NCI-H187 treated with DMSO at 0.1 percent for 48 hours (cell line): ENCODE results near the gene CATSPERZ.

Experiments
- DNase-seq: peaks from one replicate; lab custom pipeline; 2025; lab: John Stamatoyannopoulos, UW

The CATSPERZ gene

GRCh38 chr11:64342869-64343745 is 42.9 kb downstream of the CATSPERZ start:
- DNase-seq = no peak

DNA sequence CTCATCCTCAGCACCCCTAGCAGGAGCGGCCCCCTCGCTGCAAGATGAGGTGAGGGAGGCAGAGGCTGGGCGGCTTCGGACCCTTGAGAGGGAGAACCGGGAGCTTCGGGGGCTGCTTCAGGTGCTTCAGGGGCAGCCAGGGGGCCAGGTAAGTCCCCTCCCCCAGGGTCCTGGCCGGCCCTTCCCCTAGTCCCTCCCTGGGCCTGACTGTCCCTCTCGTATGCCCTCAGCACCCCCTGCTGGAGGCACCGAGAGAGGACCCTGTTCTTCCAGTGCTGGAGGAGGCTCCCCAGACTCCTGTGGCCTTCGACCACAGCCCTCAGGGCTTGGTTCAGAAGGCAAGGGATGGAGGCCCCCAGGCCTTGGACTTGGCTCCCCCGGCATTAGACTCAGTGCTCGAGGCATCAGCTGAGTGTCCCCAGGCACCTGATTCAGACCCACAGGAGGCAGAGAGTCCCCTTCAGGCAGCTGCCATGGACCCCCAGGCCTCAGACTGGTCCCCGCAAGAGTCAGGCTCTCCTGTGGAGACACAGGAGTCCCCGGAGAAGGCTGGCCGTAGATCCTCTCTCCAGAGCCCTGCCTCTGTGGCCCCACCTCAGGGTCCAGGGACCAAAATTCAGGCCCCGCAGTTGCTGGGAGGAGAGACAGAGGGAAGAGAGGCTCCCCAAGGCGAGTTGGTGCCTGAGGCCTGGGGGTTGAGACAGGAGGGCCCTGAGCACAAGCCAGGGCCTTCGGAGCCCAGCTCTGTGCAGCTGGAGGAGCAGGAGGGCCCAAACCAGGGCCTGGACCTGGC is 43.8 kb downstream of the CATSPERZ start:
- no peak for DNase-seq

- no peak for DNase-seq
Measured at GRCh38 chr11:64344787-64345186, 44.6 kb downstream of the CATSPERZ start.

DNA sequence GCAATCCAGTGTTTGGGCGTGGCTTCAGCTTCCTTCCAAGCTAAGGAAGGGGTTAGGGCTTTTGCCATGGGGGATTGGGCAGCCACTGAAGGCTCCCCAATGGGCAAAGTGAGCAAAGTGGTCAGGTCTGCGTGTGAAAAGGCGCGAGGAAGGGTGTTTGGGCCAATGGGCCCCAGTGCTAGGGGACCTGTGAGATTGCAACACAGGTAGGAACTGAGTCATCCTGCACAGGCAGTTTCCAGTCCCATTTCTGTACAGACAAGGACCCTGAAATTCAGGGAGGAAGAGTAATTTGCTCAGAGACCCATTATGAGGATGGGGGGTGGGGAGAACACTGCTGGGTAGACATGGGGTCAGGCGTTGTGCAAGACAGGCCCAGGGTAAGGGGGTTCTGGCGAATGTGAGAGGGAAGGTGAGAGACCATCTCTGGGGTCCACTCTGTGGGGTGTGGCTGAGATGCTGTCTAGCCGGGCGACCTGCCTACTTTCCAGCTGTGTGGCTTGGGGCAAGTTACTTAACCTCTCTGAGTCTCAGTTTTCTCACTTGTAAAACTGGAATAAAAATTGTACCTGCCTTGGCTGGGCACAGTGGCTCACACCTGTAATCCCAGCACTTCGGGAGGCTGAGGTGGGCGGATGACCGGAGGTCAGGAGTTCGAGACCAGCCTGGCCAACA is 47.2 kb downstream of the CATSPERZ start:
- DNase-seq = no peak

- DNase-seq = no peak
Measured at GRCh38 chr11:64348383-64349024, 48.3 kb downstream of the CATSPERZ start.

GRCh38 chr11:64349025-64349387 is 48.8 kb downstream of the CATSPERZ start:
- no peak for DNase-seq

GRCh38 chr11:64349404-64349803 is 49.2 kb downstream of the CATSPERZ start:
- no peak for DNase-seq

DNA sequence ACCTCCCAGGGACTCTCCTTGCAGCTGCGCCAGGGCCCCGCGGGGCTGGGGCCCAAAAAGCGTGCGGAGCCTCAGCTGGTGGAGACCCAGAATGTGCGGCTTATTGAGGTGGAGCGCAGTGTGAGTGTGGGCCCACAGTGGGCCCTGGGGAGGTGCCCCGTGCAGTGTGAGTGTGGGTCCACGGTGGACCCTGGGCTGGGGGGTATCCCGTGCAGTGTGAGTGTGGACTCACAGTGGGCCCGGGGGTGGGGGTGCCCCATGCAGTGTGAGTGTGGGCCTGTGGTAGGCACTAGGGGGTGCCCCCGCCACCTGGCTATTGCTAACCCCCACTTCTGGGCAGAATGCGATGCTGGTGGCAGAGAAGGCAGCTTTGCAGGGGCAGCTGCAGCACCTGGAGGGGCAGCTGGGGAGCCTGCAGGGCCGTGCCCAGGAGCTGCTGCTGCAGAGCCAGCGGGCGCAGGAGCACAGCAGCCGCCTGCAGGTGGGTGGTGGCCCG is 51.0 kb downstream of the CATSPERZ start:
- DNase-seq = no peak

- no peak for DNase-seq
Measured at GRCh38 chr11:64352099-64352994, 52.2 kb downstream of the CATSPERZ start.

DNA sequence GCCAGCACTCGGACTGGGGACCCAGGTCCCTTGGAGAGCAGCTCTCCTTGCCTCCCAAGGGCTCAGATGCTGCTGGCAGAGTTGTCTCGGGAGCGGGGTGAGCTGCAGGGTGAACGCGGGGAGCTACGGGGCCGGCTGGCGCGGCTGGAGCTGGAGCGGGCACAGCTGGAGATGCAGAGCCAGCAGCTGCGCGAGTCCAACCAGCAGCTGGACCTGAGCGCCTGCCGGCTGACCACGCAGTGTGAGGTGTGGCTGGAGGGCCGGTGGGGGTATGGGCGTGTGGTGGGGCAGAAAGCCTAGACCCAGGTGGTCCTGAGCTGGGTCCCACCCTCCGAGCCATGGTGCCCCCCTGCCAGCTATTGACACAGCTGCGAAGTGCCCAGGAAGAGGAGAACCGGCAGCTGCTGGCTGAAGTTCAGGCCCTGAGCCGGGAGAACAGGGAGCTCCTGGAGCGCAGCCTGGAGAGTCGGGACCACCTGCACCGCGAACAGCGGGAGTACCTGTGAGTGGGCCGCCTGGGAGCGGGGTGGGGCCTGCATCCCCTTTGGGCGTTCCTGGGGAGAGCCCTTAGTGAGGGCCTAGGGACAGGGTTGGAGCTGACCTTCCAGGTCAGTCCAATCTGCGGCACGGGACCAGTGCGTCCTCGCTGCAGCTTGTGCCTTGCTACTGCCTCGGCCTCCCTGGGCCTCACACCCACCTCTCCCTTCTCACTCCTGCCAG is 53.0 kb downstream of the CATSPERZ start:
- DNase-seq = no peak

DNA sequence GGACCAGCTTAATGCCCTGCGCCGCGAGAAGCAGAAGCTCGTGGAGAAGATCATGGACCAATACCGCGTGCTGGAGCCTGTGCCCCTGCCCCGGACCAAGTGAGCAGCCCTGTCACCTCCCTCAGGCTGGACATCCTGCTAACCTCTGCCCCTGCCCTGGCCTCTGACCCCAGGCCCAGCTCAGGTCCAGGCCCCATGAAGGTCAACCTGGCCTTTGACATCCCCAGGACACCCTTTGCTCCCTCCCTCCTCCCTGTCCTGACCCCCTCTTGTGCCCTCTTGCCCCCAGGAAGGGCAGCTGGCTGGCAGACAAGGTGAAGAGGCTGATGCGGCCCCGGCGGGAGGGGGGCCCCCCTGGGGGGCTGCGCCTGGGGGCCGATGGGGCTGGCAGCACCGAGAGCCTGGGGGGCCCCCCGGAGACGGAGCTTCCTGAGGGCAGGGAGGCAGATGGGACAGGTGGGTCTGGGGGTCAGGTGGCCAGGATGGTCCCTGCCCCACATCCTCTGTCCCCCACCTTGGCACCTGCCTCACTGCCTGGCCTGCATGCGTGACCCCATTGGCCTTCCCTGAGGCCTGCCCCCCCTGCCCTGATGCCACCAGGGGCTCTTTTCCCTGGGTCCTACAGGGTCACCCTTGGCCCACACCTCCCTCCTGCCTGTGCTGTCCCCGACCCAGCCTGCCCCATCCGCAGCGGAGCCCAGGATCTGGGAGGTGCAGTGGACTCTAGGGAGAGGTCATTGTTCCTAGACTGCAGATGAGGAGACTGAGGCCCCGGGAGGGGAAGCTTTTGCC is 53.8 kb downstream of the CATSPERZ start:
- DNase-seq = no peak
